HG03575 (cell line): ENCODE measurements around the gene PACSIN3.

Experiments
- ATAC-seq: cut with Tn5 transposase; IDR thresholded peaks from one replicate; pipeline ENCODE4 v1.9.1; 2021; ENCODE audit not compliant: unreplicated experiment, insufficient number of reproducible peaks, low FRiP score; ENCODE audit errors: extremely low read depth

The PACSIN3 gene

DNA sequence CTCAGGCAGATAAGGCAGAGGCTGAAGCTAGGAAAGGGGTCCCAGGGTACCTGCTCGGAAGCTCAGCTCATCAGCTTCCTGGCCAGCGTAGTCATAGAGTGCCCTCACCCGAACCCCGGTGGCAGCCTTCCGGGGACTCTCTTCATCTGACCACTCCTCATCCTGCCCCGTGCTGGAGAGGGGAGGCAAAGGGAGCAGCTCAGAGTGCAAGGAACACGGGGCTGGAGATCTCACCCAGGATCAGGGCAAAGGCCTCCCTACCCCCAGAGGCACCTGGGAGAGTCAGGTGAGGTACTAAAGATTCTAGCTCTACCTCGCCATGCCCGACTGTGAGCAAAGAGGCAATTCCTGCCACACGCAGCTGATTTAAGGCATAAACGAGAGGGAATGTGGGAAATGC lies 7.9 kb downstream of the PACSIN3 start:
- ATAC-seq: no peak

DNA sequence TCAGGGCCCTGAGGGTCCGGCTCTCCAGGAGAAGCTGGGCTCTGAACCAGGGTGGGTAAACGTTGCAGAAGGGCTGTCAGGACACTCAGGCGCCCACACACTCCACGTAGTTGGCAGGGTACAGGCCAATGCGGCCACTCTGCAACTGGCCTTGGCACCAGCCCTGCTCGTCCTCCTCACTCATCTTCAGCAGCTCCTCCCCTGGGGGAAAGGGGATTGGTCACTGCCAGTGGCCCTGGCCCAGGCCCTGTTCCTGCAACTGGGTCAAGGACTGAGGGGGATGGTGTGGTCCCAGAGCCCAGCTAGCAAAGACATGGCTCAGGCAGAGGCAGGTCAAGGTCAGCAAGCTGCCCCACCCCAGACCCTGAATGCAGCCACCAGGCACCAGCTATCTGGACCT lies 8.4 kb downstream of the PACSIN3 start:
- ATAC-seq: no peak

DNA sequence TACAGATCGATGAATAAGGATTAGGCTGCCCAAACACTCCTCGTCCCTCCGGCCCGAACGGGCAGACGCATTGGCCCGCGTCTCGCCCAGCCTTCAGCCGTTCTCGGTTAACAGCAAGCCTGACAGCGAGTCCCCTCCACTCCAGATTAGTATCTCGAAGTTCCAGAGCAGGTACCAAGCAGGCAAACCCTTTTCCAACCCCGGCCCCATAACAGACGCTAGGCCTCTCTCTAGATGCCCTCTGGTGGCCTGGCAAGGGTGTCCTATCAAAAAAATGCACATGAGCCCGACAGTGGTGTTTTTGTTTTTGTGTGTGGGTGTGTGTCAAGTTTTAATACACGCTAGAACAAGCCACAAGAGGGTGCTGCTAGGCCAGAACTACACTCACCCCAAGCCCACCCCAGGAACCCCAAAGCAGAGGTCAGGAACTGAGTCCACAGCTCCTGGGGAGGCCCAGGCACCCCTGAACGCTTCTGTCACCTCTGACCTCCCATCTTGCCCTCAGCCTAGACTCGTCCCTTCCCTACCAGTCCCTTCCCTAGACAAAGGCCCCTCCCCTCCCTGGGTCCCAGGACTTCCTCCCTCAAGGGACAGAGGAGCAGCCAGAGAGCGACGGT lies 8.9 kb downstream of the PACSIN3 start:
- peak; percentile 23 for ATAC-seq

DNA sequence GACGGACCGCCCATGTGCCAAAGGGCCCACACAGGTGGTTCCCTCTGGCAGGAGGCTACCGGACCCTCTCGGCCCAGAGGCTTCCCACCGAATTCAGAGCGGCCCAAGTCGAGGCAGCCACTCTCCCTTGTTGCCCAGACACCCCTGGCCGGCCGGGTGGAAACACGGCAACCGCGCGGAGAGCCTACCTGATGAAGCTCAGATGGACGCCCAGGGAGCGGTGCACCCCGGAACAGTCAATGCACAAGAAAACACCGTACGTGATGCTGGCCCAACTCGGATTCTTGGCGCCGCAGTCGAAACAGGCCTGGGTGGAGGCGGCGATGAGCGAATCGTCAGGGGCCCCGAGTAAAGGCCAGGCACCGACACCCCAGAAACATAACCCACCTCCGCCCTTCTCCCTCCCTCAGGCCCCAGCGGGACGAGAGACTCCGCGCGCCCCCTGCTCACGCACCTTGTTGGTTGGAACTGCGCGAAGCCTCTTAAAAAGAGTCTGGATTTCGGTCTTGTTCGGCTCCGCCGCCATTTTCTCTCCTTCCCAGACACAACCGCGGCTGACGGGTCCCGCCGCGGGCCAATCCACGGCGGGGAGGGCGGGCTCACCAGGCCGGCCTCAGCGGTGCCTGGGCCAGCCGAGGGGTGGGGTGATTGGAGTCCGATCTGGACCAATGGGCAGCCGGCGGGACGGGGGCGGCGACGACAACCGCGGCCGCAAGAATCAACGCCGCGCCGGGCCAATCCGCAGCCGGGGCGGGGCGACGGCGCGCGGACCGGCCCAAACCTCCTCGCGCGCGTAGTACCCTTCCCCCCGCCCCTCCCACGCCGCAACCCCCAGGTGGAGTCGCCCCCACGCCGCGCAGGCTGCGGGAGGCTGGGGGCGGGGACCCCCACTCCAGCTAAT lies 9.7 kb downstream of the PACSIN3 start, which contains the start of gene ARFGAP2:
ARFGAP2 (minus strand) TSS at position 552 of the 901 bp plus-strand sequence; CDS start at position 526, 26 bp downstream.
- ATAC-seq: peak; percentile 42

DNA sequence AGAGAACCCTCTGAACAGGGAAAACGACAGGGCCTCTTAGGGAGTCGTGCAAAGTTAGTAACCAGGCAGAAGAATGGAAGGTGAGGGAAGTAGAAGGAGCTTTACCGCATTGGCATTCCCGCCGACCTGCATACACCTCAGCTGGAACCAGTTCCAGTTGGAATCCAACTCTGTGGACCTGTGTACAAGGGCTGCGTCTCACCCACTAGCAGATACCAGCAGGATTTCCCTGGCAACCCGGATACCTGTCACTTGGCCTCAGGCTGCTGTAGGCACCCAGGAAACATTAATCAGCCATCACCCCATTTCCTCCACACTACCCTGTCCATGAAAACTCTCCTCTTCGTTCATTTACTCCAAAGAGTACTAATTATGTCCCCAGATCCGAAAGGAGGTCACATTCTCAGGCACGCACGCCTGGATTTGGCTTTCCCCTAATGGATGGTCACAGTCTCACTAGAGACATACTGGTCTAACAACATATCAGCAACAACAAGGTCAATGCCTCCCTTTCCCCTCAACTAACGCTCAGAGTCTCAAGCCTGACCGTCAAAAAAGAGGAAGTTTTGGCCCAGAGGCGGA lies 10.4 kb downstream of the PACSIN3 start:
- ATAC-seq: no peak

DNA sequence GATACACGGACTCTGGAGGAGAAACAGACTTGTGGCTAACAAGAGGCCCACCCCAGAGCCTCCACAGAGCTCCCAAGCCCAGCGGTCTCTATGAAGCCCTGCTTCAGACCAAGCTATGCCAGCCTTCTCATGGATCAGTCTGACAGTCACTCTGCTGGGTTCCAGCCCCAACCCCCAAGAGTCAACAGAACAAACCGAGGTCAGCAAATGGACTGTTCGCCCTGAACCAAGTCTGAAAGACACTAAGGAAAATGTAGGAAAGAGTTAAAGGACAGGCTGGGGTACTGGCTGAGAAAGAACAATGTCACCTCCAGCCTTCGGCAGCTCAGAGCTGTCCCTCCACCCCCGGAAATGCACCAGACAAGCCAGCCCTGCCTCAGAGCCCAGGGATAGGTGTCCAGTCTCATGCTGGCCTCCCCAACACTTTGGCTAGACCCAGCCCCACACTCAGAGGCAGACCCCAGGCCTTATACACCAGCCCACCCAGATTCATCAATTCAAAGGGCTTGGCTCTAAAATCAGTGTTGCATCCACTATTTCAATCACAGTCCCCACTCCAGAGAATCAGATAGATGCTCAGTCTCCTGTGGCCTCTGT lies 13.4 kb downstream of the PACSIN3 start:
- ATAC-seq: no peak

DNA sequence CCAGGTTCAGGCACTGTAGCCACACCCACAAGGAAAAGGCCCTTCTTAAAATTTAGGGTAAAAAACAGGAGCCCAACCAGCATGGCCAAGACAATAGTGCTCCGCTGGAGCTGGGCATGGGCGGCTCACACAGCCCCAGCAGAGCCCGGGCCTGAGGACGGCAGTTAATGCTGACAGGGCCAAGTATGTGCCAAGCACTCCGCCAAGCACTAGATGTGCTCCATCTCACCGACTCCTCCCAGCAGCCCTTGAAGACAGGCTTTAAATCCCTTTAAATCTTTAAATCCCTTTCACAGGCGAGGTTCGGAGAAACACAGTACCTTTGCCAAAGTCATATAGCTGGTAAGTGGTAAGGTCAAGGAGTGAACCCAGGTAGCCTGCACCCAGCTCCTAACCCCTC lies 14.4 kb downstream of the PACSIN3 start:
- no peak for ATAC-seq

DNA sequence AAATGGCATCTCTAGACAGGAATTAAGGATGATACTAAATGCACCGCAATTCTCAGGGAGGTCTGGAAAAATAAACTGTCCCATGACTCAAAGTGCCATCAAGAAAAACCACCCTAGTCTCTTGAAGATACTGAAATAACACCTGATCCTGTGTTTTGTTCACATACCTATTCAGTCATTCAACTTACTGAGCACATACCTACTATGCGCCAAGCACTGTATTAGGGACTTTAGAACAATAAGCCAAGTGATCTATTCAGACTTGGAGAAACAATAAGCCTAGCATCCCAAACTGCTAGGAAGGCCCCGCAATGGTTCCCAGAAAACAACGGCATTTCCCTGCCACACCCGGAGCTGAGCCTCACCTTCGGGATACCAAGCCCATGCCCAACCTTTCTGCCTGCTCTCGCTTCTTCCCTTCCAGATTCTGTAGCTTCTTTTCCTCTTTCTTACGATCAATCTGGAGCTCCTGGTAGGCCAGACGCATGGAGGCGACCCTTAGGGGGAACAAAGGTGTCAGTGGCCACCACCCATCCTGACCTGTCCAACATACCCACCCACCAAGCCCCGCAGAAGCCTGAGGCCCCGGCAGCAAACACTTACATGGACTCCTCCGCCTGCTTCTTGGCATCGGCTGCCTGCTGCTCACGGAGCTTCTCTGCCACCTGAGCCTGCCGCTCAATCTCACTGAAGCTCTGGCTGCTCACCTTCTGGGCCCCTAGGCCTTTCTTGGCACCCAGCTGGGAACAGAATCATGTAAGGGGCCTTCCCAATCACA lies 15.0 kb downstream of the PACSIN3 start:
- no peak for ATAC-seq

DNA sequence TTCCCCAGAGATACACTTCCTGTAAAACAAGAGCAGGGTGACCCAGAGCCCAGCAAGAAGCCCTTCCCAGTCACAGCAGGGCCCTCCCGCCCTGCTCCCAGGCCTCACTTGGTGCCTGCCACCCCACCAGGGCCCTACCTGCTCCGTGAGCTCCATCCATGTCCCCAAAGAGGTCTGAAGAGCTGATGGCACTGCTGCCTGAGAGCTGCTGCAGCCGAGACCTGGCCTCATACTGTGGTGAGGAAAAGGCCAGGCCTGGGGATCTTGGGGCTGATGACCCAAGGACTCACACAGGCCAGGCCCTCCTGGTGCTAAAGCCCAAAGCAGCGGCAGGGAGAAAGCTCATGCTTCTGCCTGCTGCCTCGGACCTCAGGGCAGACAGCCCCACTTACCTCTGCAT lies 19.9 kb downstream of the PACSIN3 start:
- no peak for ATAC-seq

DNA sequence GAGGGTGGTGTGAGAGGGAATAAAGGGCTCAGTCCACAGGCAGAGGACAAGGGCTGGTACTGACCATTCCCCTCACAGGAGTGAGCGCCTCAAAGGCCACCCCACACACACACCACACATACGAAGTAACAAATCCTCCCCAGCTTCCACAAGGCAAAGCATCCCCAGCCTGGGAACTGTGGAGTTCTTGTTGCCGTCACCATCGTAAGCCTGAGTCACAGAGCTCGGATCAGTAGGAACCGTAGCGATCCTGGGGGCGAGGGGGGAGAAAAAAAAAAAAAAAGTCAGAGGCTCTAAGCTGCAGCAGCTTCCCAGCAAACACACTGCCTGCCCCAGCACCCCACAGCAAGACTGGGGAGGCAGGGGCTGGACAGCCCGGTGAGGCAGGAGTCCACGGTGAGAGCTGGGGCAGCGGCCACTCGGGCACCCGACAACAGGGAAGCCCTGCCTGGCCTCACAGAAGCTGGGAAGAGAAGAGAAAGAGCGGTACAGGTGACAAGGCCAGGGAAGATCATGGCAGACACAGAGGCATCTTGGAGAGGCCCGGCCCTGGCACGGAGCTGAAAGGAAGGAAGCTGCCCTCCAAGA lies 20.9 kb downstream of the PACSIN3 start:
- ATAC-seq: no peak

DNA sequence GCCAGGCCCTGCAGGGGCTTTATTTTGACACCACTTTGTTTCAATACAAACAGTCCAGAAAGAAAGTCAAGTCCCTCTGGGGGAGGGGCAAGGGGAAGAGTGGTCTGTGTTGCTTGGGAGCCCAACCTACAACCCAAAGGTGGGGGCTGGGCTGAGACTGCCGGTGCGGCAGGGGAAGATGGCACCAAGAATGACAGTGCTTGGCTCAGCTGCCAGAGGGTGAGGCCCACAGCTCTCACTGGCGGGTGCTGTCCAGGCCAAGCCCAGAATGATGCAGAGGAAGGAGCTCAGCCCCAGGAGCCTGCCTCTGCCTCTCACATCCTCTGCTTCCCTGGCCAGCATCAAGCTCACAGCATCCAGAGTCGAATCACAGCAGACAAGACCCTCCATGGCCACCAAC lies 21.9 kb downstream of the PACSIN3 start:
- ATAC-seq: no peak

DNA sequence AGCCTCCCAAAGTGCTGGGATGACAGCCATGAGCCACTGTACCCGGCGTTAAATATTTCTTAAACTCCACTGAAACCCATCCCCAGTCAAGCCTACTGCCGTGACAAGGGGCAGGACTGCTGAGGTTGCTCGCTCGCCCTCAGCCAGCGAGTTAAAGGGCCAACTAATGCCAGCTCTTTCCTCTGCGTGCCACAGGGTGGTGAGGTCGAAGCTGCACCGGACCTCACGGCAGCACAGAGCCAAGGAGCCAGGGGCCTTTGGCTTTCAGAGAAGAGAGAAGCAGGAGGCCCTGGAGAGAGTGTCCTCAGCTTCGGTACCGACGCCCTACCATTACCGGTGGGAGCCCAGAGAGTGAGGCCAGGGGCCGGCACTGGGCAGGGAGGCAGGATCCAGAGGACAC lies 22.3 kb downstream of the PACSIN3 start:
- no peak for ATAC-seq

DNA sequence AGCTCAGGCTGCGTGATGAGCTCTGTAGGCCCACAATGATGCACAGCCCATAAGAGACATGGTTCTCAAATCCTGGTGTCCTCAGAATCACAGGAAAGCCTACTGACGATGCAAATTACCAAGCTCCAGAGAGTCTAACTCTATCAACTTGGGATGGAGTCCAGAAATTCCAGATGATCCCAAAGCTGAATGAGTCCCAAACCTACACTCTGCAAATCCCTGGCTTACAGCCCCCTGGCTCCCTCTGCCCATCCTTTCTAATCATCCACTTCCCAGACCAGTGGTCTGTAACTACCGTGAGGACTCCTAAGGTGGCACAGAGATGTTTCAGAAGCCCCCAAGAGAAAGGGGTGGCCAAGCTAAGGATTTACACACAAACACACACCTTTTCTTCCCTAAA lies 23.0 kb downstream of the PACSIN3 start:
- no peak for ATAC-seq

DNA sequence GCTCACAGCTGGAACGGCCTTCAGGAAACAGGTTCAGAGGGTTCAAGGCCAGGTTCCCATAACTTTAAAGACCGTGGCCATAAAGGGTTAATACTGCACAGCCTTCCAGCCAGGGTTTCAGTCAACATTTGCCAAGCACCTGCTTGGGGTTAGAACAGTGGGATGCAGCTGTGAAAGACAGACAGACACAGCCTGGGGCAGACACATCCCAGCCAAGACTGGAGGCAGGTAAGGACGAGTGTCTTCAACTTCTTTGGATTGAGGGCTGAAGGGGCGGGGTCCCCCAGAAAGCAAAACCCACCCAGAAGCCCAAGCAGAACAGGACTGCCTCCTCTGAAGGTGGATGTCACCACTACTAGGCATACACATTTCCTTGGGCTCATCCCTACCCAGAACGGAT lies 23.8 kb downstream of the PACSIN3 start:
- ATAC-seq: no peak

DNA sequence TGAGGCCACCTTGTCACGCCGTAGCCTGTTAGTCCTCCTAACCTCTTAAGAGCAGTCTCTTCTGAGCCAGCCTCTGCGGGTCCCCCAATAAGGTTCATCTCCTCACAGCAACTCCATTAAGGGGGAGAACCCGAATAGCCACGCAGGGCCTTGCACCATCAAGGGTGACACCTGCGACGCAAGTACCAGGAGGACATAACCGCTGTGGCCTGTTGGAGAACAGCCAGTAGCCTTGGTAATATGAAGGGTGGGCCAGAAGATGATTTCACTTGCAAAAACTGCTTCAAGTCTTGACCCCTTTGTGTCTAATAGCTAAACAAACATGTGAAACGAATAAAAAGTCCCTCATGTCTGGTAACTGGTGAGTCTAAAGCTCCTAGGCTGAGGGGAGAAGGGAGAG lies 24.3 kb downstream of the PACSIN3 start:
- no peak for ATAC-seq

DNA sequence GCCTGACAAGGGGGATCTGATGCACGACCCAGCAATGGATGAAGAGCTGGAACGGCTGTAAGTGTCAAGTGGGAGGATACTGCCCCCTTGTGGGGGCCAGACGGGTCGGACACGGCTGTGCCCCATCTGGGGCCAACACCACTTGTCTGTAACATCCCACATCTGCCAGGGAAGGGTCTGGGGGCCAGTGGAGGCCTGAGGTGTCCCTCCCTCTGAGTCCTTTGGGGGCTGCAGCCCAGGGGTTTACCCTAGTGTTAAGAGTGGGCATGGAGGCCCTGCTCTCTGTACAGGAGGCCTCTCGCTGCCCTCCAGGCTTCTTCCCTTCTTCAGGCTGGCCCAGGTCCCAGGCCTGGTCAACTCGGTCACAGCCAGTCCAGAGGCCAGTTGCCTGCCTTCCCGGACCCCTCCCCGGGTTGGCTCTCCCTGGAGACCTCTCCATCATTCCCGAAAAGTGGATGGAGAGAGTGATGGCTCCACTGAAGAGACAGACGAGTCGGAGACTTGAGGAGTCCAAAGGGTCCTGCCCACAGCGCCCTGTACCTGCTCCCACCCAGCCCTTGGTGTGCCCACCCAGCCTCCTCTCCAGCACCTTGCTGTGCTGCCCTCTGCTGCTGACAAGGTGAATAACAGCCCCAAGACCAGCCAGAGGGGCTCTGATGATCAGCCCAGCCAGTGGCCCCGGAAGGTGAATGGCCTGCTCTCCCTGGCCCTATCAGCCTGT lies 24.9 kb downstream of the PACSIN3 start:
- no peak for ATAC-seq

DNA sequence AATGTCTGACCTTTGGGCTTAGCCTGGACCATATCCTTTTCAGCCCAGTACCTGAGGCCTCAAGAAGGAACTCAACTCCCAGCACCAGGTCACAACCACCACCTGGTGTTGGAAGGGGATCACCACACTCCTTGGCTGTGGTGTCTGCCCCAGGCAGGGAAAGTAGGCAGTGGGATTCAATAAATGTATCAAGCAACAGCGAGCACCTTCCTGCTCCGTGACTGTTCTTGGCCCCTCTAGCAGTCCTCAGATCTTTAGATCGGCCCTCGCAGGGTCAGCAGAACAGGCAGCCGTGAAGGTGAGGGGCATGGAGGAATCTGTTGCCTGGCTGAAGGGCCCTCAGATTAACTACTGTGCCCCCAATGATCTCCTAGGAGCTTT lies 25.5 kb downstream of the PACSIN3 start:
- no peak for ATAC-seq

DNA sequence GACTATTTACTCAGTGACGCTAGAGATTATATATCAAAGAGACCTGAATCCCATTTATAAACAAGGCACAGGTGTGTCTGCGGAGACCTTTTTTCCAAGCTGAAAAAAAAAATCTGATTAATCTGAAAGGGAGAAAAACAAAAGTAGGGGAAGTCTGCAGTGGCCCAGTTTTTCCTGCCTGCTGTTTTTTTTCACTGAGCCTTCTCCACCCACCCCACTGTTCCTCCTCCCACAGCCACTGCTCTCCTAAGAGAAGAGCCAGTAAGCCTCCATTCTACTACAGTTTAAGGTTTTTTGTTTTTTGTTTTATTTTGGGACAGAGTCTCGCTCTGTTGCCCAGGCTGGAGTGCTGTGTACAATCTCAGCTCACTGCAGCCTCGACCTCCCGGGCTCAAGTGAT lies 28.0 kb downstream of the PACSIN3 start:
- no peak for ATAC-seq
